IPS-NIHi7 (cell line): ENCODE results near the gene COL9A3.

Source experiments
- DNase-seq: peaks from one replicate; pipeline ENCODE4 v3.0.0; 2012; ENCODE audit warnings: mixed read lengths; ENCODE audit errors: extremely low spot score

Gene COL9A3

GRCh38 chr20:62880147-62880934, 63.5 kb downstream of the COL9A3 start:
- no peak for DNase-seq

- DNase-seq = no peak
Measured at GRCh38 chr20:62880935-62881661, 64.2 kb downstream of the COL9A3 start.

- no peak for DNase-seq
Measured at GRCh38 chr20:62881662-62882395, 65.0 kb downstream of the COL9A3 start.

- DNase-seq = no peak
Measured at GRCh38 chr20:62882426-62882825, 65.6 kb downstream of the COL9A3 start.

- DNase-seq = no peak
Measured at GRCh38 chr20:62884556-62884955, 67.7 kb downstream of the COL9A3 start.

GRCh38 chr20:62885046-62885895, 68.4 kb downstream of the COL9A3 start:
- no peak for DNase-seq

GRCh38 chr20:62885896-62886708, 69.3 kb downstream of the COL9A3 start:
- DNase-seq = no peak

GRCh38 chr20:62886709-62887058, 69.8 kb downstream of the COL9A3 start:
- DNase-seq = no peak

GRCh38 chr20:62887152-62887859, 70.5 kb downstream of the COL9A3 start:
- DNase-seq = no peak

- DNase-seq = no peak
Measured at GRCh38 chr20:62887860-62888239, 71.0 kb downstream of the COL9A3 start.

GRCh38 chr20:62888406-62888805, 71.6 kb downstream of the COL9A3 start:
- no peak for DNase-seq

- DNase-seq = no peak
Measured at GRCh38 chr20:62888910-62889309, 72.1 kb downstream of the COL9A3 start.

- no peak for DNase-seq
Measured at GRCh38 chr20:62889411-62889810, 72.6 kb downstream of the COL9A3 start.

GRCh38 chr20:62889871-62890270, 73.0 kb downstream of the COL9A3 start:
- no peak for DNase-seq

- DNase-seq = no peak
Measured at GRCh38 chr20:62890444-62890843, 73.6 kb downstream of the COL9A3 start.
